ENCODE measurements around the gene BHLHA9.

- TF ChIP-seq FOXK2 (IDR thresholded peaks at IDR 0.05) = no peak
- TF ChIP-seq SUZ12 (IDR thresholded peaks at IDR 0.05) = no peak
- no peak for TF ChIP-seq BHLHE40 (IDR thresholded peaks at IDR 0.05; ENCODE audit: borderline replicate concordance)
- TF ChIP-seq FOXA1 (IDR thresholded peaks at IDR 0.05) = no peak
- TF ChIP-seq, protein P1, sequence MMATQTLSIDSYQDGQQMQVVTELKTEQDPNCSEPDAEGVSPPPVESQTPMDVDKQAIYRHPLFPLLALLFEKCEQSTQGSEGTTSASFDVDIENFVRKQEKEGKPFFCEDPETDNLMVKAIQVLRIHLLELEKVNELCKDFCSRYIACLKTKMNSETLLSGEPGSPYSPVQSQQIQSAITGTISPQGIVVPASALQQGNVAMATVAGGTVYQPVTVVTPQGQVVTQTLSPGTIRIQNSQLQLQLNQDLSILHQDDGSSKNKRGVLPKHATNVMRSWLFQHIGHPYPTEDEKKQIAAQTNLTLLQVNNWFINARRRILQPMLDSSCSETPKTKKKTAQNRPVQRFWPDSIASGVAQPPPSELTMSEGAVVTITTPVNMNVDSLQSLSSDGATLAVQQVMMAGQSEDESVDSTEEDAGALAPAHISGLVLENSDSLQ (IDR thresholded peaks at IDR 0.05) = no peak
- no peak for TF ChIP-seq ELF4 (IDR thresholded peaks at IDR 0.05)
- no peak for TF ChIP-seq ARNT (IDR thresholded peaks at IDR 0.05)
- no peak for TF ChIP-seq NFRKB (IDR thresholded peaks at IDR 0.05)
- no peak for TF ChIP-seq FOXM1 (IDR thresholded peaks at IDR 0.05; ENCODE audit: borderline replicate concordance)
These were observed 37.9 kb upstream of the BHLHA9 start for GRCh38 chr17:1232331-1232730.
